ENCODE results near the gene ASB10. TPM values are rescaled to one million over a fixed set of nuclear protein-coding genes. Genes with fewer than 3 reads are reported as not detected.

Gene ASB10
- total RNA-seq, 6 donors from 2014 or later: not detected

GRCh38 chr7:151138153-151138851 is 48.7 kb downstream of the ASB10 start:
- no peak for ATAC-seq (ENCODE audit: low FRiP score in 2 of 2)
- DNase-seq: no peak

GRCh38 chr7:151137791-151138152 is 49.3 kb downstream of the ASB10 start:
- Histone ChIP-seq H3K4me3 (no peak overlapping the region), H3K27ac (no peak overlapping the region), H3K36me3 (peaks cover 34 to 100% (median 95%) of the 10 kb centered on the region in 4 donors), H3K27me3 (no peaks in the 10 kb centered on the region), H3K9me3 (no peaks in the 10 kb centered on the region), H3K4me1 (no peaks in the 10 kb centered on the region)
- TF ChIP-seq CTCF (IDR thresholded peaks at IDR 0.05) (no peak), EP300 (IDR thresholded peaks at IDR 0.05) (no peak), POLR2A (IDR thresholded peaks at IDR 0.05) (no peak), POLR2AphosphoS5 (IDR thresholded peaks at IDR 0.05) (no peak)
- no peak for ATAC-seq (ENCODE audit: low FRiP score in 2 of 2)
- WGBS, 2 donors: 92 to 94% methylated on average over 5 to 11 of the region's 11 CpGs
- DNase-seq: no peak

More at GRCh38 chr7:151138153-151138851, 48.7 kb downstream of the ASB10 start:
- 89% methylated on average over 23 to 30 of the region's 30 CpGs for whole genome bisulfite sequencing, 2 donors
- peaks cover 29 to 100% (median 95%) of the 10 kb centered on the region in 4 donors for H3K36me3 ChIP-seq
- H3K27me3 ChIP-seq: no peaks in the 10 kb centered on the region
- no peaks in the 10 kb centered on the region for H3K9me3 ChIP-seq
- H3K4me3 ChIP-seq: no peak overlapping the region
- H3K27ac ChIP-seq: no peak overlapping the region
- H3K4me1 ChIP-seq: no peaks in the 10 kb centered on the region
- TF ChIP-seq POLR2A (IDR thresholded peaks at IDR 0.05) (no peak), EP300 (IDR thresholded peaks at IDR 0.05) (no peak), POLR2AphosphoS5 (IDR thresholded peaks at IDR 0.05) (no peak), CTCF (IDR thresholded peaks at IDR 0.05) (no peak)

GRCh38 chr7:151137076-151137675 is 49.9 kb downstream of the ASB10 start:
- Histone ChIP-seq H3K4me3 (no peak overlapping the region), H3K9me3 (no peaks in the 10 kb centered on the region), H3K27ac (no peak overlapping the region), H3K36me3 (peaks cover 31 to 100% (median 95%) of the 10 kb centered on the region in 4 donors), H3K27me3 (no peaks in the 10 kb centered on the region), H3K4me1 (no peaks in the 10 kb centered on the region)
- 88% methylated on average over 16 to 22 of the region's 22 CpGs for WGBS, 2 donors
- TF ChIP-seq POLR2AphosphoS5 (IDR thresholded peaks at IDR 0.05): no peak
- TF ChIP-seq EP300 (IDR thresholded peaks at IDR 0.05): no peak
- no peak for TF ChIP-seq POLR2A (IDR thresholded peaks at IDR 0.05)
- no peak for TF ChIP-seq CTCF (IDR thresholded peaks at IDR 0.05)
- no peak for DNase-seq
- ATAC-seq (ENCODE audit: low FRiP score in 2 of 2): no peak

DNA sequence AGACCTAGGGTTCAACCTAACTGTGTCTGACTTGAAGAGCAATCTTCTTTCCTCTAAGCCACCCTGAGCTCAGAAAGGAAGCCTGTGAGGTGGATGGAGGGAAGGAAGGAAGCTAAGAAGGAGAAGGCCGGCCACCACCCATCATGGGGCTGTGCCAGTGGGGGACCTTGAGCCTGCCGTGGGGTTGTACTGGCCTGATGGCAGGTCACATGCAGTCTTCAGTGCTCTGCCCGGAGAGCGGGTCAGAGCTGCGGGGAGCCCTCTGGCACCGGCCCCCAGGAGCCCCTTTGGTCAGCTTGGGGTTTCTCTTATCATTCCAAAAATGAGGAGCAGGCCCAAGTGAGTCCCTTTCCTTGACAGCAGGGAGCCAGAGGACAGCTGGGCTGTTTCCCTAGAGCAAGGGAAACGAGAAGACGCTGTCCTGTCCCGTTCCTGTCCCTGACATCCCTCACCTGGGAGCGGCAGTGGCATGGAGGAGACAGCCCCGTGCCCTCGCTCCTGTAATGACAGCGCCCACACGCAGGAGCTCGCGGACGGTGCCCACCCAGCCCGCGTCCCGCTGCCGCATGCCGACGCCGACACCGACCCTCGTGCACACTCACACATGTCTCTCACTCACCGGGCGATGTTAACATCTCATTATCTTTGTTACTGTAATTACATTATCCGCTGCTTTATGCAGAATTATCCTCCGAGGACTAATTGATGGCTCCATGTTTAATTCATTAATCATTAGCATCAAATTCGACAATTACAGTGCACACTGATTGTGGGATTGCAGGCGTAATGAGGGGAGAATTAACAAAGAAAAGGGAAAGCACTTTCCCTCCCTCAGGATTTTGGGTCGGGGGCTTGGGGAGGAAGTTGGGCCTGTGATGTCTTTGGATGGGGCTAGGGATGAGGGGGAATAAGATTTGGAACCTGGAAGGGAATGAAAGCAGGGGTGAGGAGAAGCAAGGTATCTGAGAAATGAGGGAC is 50.9 kb downstream of the ASB10 start:
- WGBS, 2 donors: 94 to 96% methylated on average over 30 to 33 of the region's 33 CpGs
- DNase-seq (no peak), ATAC-seq (ENCODE audit: low FRiP score in 2 of 2) (no peak)
- H3K27me3 ChIP-seq: no peaks in the 10 kb centered on the region
- H3K4me1 ChIP-seq: no peaks in the 10 kb centered on the region
- TF ChIP-seq EP300 (IDR thresholded peaks at IDR 0.05) (no peak), POLR2A (IDR thresholded peaks at IDR 0.05) (no peak), CTCF (IDR thresholded peaks at IDR 0.05) (no peak), POLR2AphosphoS5 (IDR thresholded peaks at IDR 0.05) (no peak)
- H3K27ac ChIP-seq: no peak overlapping the region
- H3K9me3 ChIP-seq: no peaks in the 10 kb centered on the region
- peaks cover 27 to 100% (median 92%) of the 10 kb centered on the region in 4 donors for H3K36me3 ChIP-seq
- no peak overlapping the region for H3K4me3 ChIP-seq
